Measurements from ENCODE around the gene LRATD1.
"Not testable (repeated sequence)": the region's sequence is repeated elsewhere in the genome, so short reads cannot be mapped to it uniquely, and the experiment has no call there.

LRATD1 gene

GRCh38 chr2:14632133-14632936, at the start of gene LRATD1:
LRATD1 (plus strand) TSS chr2:14632717; CDS start chr2:14633980, 1,263 bp downstream.
- DNase-seq = peak; percentile 89

- DNase-seq = no peak
Observed at GRCh38 chr2:14583059-14583458, 49.5 kb upstream of the LRATD1 start.

- no peak for DNase-seq
Observed at GRCh38 chr2:14583802-14584201, 48.7 kb upstream of the LRATD1 start.

GRCh38 chr2:14587119-14587518, 45.4 kb upstream of the LRATD1 start:
- DNase-seq = peak; percentile 9

- peak; percentile 37 for DNase-seq
Observed at GRCh38 chr2:14601156-14601770, 31.3 kb upstream of the LRATD1 start.

GRCh38 chr2:14602309-14602708, 30.2 kb upstream of the LRATD1 start:
- peak; percentile 66 for DNase-seq

GRCh38 chr2:14603676-14604075, 28.8 kb upstream of the LRATD1 start:
- DNase-seq = no peak

- no peak for DNase-seq
Observed at GRCh38 chr2:14608245-14608644, 24.3 kb upstream of the LRATD1 start.

GRCh38 chr2:14614017-14614416, 18.5 kb upstream of the LRATD1 start:
- DNase-seq = peak; percentile 86

GRCh38 chr2:14615121-14615520, 17.4 kb upstream of the LRATD1 start:
- peak; percentile 71 for DNase-seq

- DNase-seq = peak; percentile 70
Observed at GRCh38 chr2:14615760-14616159, 16.8 kb upstream of the LRATD1 start.

GRCh38 chr2:14616342-14616741, 16.2 kb upstream of the LRATD1 start:
- peak; percentile 78 for DNase-seq

- DNase-seq = no peak
Observed at GRCh38 chr2:14616950-14617349, 15.6 kb upstream of the LRATD1 start.

GRCh38 chr2:14619441-14619840, 13.1 kb upstream of the LRATD1 start:
- peak; percentile 84 for DNase-seq

GRCh38 chr2:14621114-14621513, 11.4 kb upstream of the LRATD1 start:
- DNase-seq = no peak

GRCh38 chr2:14621906-14622549, 10.5 kb upstream of the LRATD1 start:
- DNase-seq = no peak

GRCh38 chr2:14622550-14622939, 10.0 kb upstream of the LRATD1 start:
- DNase-seq = not testable (repeated sequence)

GRCh38 chr2:14623237-14623636, 9.3 kb upstream of the LRATD1 start:
- DNase-seq = no peak

- no peak for DNase-seq
Observed at GRCh38 chr2:14626873-14627272, 5.6 kb upstream of the LRATD1 start.

GRCh38 chr2:14628901-14629300, 3.6 kb upstream of the LRATD1 start:
- DNase-seq = no peak

GRCh38 chr2:14631406-14632040, 994 bp upstream of the LRATD1 start:
- DNase-seq = peak; percentile 30

- DNase-seq = no peak
Observed at GRCh38 chr2:14633061-14633460, 544 bp downstream of the LRATD1 start.

- DNase-seq = no peak
Observed at GRCh38 chr2:14633461-14634181, 1.1 kb downstream of the LRATD1 start.

Measured in fibroblast of upper back skin (primary cell).